ENCODE data around the gene OTX1.
"Not testable (repeated sequence)": the region's sequence is repeated elsewhere in the genome, so short reads cannot be mapped to it uniquely, and the experiment has no call there.

The OTX1 gene

GRCh38 chr2:63050334-63051041, at the start of gene OTX1:
Gene OTX1, plus strand, starts transcription at chr2:63050830. Its CDS starts 2,161 bp downstream, at chr2:63052991.
- peak; percentile 86 for DNase-seq
- in situ Hi-C loops (cut with MboI; ENCODE audit: low pct_unique_long_range_greater_than_20kb, low sequenced_read_pairs) = no loop called here

DNA sequence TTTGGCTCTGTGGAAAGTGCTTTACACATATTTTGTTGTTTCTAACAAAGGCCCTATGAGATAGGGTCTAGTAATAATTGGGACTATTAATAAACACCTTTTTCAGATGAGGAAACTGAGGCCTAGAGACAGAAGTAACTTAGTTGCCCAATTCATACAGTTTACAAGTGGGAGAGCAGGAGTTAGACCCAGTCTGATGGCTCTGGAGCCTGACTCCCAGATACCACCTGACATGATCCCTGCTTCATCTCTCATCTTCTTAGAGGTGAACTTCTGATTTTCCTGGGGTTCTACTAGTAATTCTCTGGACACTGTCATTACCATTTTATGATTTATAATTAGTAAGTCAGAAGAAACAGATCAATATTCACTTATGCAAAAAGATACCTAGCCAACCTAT, 49.1 kb upstream of the OTX1 start:
- in situ Hi-C loops (cut with MboI; ENCODE audit: low pct_unique_long_range_greater_than_20kb, low sequenced_read_pairs) = no loop called here
- DNase-seq = no peak

DNA sequence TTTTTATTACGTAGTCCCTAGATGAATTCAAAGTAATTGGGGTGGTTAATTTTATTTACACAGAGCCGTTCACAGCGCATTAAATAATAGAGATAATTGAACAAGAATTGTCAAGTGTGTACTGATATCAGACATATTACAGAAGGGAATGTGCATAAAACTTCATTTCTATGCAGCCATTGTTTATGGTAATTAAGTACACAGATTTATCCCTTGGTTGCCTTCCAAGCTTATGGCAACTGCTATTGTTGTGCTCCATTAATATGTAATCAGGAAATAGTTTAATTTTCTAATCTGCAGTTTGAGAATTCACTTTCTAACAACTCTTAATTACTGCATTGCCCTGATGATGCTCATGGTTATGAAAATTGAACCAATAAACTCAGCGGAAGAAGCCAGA, 47.3 kb upstream of the OTX1 start:
- in situ Hi-C loops (cut with MboI; ENCODE audit: low pct_unique_long_range_greater_than_20kb, low sequenced_read_pairs) = no loop called here
- no peak for DNase-seq

DNA sequence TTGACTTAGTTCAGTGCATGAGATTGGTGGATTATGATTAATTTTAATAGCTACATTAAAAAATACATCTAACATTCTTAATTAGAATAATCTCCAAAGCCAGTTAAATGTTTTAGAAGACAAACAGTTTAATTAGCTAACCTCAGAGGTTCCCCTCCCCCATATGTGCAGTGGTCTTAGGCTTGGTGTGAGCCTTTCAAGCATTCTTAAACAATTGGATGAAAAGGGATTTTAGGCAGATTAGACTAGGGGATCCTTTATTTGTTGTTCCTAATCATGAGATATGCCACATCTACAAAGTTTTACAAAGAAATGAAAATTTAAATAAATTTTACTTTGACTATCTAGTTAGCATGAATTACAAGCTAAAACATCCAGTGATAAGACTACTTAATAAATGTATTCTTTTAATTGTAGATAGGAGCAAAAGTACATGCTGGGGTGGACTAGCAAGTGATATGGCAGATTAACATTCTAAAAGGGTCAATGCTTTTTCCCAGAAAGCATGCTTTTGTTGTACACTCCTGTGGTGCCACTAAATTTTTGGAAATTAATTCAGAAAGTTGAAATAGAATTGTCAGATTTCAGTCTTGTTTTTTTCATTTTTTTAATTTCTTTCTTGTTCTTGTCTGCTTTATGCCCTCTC, 42.7 kb upstream of the OTX1 start:
- DNase-seq = no peak
- in situ Hi-C loops (cut with MboI; ENCODE audit: low pct_unique_long_range_greater_than_20kb, low sequenced_read_pairs) = no loop called here

DNA sequence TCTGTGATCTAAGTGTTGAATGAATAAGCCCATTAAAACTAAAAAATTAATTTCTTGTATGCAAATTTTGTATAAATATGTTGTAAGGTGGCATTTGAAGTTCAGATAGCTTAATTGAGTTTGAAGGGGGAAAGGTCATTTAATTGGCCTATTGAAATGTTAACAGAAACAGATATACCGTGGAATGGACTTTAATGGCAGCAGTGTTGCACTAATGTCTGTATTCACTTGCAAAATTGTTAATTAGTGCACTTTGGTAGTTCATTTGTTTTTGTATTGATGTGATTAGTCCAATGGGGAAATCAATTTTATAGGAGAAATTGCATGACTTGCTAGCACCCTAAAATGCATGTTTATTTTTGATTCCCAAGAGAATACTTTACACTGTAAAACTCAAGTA, 41.8 kb upstream of the OTX1 start:
- in situ Hi-C loops (cut with MboI; ENCODE audit: low pct_unique_long_range_greater_than_20kb, low sequenced_read_pairs) = no loop called here
- DNase-seq = no peak

DNA sequence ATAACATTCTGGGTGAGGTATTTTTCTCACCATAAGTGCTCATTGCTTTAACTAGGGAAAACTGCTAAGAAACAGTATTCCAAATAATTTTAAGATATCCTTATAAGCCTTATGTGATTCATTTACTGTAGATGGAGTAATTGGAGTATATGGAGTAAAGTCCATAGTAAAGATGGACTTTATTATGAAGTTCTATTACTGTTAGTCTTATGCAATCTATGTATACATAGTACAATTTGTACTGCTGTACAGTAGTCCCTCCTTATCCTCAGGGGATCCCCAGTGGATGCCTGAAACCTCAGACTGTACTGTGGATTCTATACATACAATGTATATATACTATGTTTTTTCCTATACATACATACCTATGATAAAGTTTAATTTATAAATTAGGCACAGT, 41.1 kb upstream of the OTX1 start:
- in situ Hi-C loops (cut with MboI; ENCODE audit: low pct_unique_long_range_greater_than_20kb, low sequenced_read_pairs) = no loop called here
- DNase-seq = no peak

GRCh38 chr2:63012541-63012940, 38.1 kb upstream of the OTX1 start:
- DNase-seq = no peak
- in situ Hi-C loops (cut with MboI; ENCODE audit: low pct_unique_long_range_greater_than_20kb, low sequenced_read_pairs) = no loop called here

DNA sequence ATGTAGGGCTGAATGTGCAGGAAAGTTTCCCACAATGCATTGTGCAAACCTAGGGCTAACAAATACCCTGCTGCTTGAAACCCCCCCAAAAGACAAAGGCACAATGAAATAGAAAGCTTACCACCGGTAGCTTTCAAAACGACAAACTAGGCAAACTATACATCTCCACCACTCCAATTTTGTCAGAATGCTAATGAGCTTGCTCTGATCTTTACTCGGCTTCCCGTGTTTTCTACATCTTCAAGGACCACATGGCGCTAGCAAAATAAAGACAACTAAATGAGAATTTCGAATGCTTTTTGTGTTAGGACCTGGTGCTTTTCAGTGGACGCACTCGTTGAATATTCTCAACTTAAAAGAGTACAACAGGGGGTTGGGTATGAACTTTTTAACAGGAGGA, 37.2 kb upstream of the OTX1 start:
- in situ Hi-C loops (cut with MboI; ENCODE audit: low pct_unique_long_range_greater_than_20kb, low sequenced_read_pairs) = no loop called here
- no peak for DNase-seq

DNA sequence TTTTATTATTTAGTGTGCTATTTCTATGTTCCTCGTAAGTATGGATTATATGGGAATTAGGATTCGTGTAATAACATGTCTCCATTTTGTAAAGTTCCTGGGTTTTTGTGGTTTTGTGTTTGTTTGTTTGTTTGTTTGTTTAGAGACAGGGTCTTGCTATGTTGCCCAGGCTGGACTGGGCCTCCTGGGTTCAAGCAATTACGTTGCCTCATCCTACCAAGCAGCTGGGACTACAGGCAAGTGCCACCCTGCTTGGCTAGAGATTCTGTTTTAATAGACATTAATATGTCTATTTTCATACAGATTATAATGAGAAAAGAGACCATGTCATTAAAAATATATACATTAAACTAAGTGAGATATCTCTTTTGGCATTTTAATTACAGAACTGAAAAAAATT, 35.2 kb upstream of the OTX1 start:
- in situ Hi-C loops (cut with MboI; ENCODE audit: low pct_unique_long_range_greater_than_20kb, low sequenced_read_pairs) = no loop called here
- DNase-seq = no peak

DNA sequence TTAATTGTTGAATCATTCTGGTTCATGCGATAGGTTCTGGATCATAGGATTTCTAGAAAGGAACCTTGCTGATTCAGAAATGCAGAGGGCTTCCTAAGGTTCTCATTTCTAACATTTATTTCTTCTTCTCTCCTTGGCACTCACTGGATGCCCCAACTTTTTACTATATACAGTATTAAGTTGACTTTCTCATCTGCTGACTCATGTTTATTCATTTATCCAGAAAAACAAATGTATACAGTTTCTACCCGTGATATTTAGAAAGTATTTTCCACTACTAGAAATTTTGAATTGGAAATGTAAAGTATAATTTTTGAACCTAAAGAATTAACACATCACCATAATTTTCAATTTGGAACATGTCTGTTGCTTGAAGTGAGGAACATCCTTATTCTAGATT, 32.2 kb upstream of the OTX1 start:
- no peak for DNase-seq
- in situ Hi-C loops (cut with MboI; ENCODE audit: low pct_unique_long_range_greater_than_20kb, low sequenced_read_pairs) = no loop called here

GRCh38 chr2:63019686-63020085, 30.9 kb upstream of the OTX1 start:
- DNase-seq; in situ Hi-C loops (cut with MboI; ENCODE audit: low pct_unique_long_range_greater_than_20kb, low sequenced_read_pairs): not testable (repeated sequence)

GRCh38 chr2:63023444-63023843, 27.2 kb upstream of the OTX1 start:
- in situ Hi-C loops (cut with MboI; ENCODE audit: low pct_unique_long_range_greater_than_20kb, low sequenced_read_pairs) = no loop called here
- DNase-seq = peak; percentile 79

GRCh38 chr2:63027220-63027619, 23.4 kb upstream of the OTX1 start:
- in situ Hi-C loops (cut with MboI; ENCODE audit: low pct_unique_long_range_greater_than_20kb, low sequenced_read_pairs) = no loop called here
- DNase-seq = no peak

GRCh38 chr2:63029058-63029457, 21.6 kb upstream of the OTX1 start:
- in situ Hi-C loops (cut with MboI; ENCODE audit: low pct_unique_long_range_greater_than_20kb, low sequenced_read_pairs) = no loop called here
- no peak for DNase-seq

- in situ Hi-C loops (cut with MboI; ENCODE audit: low pct_unique_long_range_greater_than_20kb, low sequenced_read_pairs) = no loop called here
These were observed 16.1 kb upstream of the OTX1 start for GRCh38 chr2:63034526-63034925.

DNA sequence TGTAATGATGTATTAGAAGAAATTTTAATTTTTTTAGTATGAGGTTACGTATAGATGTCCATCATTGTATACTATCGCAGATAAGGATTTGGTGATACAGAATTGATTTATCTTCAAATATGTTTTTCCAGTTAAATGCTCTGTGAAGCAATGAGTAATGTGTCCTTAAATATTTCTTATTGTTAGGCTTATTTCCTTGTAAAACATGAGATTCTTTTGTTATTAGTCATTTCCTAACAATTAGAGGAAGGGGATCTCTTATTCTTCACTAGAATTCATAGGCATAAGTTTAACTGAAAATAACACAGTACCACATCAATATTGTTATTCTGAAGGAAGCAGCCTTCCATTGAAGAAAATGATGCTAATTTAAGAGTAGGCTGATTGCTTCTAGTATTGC, 15.5 kb upstream of the OTX1 start:
- no peak for DNase-seq
- in situ Hi-C loops (cut with MboI; ENCODE audit: low pct_unique_long_range_greater_than_20kb, low sequenced_read_pairs) = no loop called here

More at GRCh38 chr2:63034526-63034925, 16.1 kb upstream of the OTX1 start:
- DNase-seq = no peak

DNA sequence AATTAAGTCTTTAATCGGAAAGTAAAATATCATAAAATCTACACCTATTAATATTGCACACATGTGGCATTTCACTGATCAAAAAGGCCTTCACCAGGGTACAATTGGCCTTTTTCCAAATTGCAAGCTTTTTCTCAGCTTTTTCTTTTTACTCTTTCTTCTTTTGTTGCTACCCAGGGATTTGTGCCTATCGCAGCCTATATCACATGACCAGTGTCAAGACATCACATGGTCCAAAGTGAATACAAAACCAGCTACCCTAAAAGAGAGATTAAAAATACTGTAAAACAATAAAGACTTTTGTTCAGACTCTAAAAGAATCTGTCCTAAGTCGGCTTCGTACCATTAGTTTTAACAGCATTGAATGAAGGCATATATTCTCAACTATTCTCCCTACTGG, 15.0 kb upstream of the OTX1 start:
- DNase-seq = no peak
- in situ Hi-C loops (cut with MboI; ENCODE audit: low pct_unique_long_range_greater_than_20kb, low sequenced_read_pairs) = no loop called here

- in situ Hi-C loops (cut with MboI; ENCODE audit: low pct_unique_long_range_greater_than_20kb, low sequenced_read_pairs) = no loop called here
These were observed 12.6 kb upstream of the OTX1 start for GRCh38 chr2:63038034-63038433.

GRCh38 chr2:63040586-63040985, 10.0 kb upstream of the OTX1 start:
- in situ Hi-C loops (cut with MboI; ENCODE audit: low pct_unique_long_range_greater_than_20kb, low sequenced_read_pairs) = no loop called here

More at GRCh38 chr2:63038034-63038433, 12.6 kb upstream of the OTX1 start:
- DNase-seq = no peak

DNA sequence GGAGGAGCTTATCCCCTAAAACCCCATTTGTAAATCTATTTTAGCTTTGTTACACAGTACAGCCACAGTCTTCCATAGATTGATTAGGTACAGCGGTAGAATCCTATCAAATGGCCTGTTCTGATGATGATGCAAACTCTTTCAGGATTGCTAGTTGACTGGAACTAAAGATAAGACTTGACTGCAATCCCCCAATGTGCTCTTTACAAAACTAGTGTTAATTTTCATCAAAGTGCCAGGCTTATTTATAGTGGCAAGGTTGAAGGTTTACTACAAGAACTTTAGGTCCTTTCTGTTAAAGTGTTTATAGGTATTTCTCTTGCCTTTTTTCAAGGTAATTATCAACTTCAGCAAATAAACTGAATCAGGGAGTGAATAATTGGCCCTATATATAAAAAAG, 9.0 kb upstream of the OTX1 start:
- DNase-seq = no peak
- in situ Hi-C loops (cut with MboI; ENCODE audit: low pct_unique_long_range_greater_than_20kb, low sequenced_read_pairs) = no loop called here

More at GRCh38 chr2:63040586-63040985, 10.0 kb upstream of the OTX1 start:
- DNase-seq = no peak

Measured in KBM-7 (cell line).